ENCODE data around the gene CNGA3.
A peak's percentile ranks its signal among the peaks of the same experiment; 100 is the strongest.

Gene CNGA3

DNA sequence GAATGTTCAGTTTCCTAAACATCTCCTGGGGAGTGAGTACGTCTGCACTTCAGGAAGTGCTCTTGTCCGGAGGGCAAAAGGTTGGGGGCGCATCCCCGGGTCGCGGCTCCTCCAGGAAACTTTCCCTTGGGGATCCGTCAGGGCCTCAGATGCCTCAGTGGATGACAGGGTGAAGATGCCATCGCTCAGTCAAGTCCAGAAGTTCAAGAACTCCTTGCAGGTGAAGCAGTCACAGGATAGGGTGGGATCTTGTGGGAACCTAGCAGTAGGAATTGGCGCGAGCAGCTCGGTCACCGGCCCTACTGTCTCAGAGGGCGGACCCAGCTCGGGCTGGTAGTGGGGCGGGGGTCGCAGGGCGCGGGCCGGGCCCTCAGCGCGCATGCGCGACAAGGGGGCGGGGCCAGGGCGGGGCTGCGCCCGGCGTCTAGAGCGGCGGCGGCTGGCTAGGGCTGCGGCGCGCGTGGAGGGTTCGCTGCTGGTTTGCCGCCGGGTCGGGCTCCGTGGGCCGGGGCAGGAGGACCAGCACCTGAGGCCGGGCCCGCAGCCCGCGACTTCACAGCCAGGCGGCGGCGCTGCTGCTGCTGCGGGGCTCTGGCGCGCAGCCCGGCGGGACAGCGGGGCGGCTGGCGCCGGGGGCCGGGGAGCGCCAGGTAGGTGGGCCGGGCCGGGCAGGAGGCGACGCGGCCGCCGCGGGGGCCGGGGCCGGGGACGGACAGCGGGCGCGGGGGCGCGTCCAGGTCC, 98.3 kb downstream of the CNGA3 start, which contains the start of gene INPP4A:
INPP4A (plus strand) TSS at position 423 of the 741 bp plus-strand sequence. CDS start 75,191 bp downstream, outside the sequence.
- Histone ChIP-seq H3K9ac (ENCODE audit: low read length) (peak within 1 kb of the TSS; percentile 71), H3F3A (ENCODE audit: insufficient read depth, low read length) (no peaks in the 10 kb centered on the region), H3K4me1 (ENCODE audit: insufficient read depth, low read length, severe bottlenecking) (peaks cover 18% of the 10 kb centered on the region), H4K20me1 (ENCODE audit: insufficient read depth, low read length) (no peaks in the 10 kb centered on the region; the same call in 1 of the 2 replicates), H3K27me3 (ENCODE audit: insufficient read depth, low read length) (no peaks in the 10 kb centered on the region), H3K79me2 (ENCODE audit: insufficient read depth, low read length) (no peaks in the 10 kb centered on the region), H3K9me2 (ENCODE audit: low read depth, low read length) (no peaks in the 10 kb centered on the region), H3K4me2 (ENCODE audit: low read length) (peak within 1 kb of the TSS; percentile 99), H3K9me3 (ENCODE audit: low read length) (no peaks in the 10 kb centered on the region), H3K27ac (ENCODE audit: low read depth, low read length, poor library complexity, severe bottlenecking) (no peak within 1 kb of the TSS), H3K4me3 (ENCODE audit: low read depth, low read length, poor library complexity, severe bottlenecking) (peak within 1 kb of the TSS; percentile 69), H2AFZ (ENCODE audit: low read length) (peak within 1 kb of the TSS; percentile 98), H3K36me3 (ENCODE audit: insufficient read depth, low read length) (no peaks in the 10 kb centered on the region)
- TF ChIP-seq, protein P1, sequence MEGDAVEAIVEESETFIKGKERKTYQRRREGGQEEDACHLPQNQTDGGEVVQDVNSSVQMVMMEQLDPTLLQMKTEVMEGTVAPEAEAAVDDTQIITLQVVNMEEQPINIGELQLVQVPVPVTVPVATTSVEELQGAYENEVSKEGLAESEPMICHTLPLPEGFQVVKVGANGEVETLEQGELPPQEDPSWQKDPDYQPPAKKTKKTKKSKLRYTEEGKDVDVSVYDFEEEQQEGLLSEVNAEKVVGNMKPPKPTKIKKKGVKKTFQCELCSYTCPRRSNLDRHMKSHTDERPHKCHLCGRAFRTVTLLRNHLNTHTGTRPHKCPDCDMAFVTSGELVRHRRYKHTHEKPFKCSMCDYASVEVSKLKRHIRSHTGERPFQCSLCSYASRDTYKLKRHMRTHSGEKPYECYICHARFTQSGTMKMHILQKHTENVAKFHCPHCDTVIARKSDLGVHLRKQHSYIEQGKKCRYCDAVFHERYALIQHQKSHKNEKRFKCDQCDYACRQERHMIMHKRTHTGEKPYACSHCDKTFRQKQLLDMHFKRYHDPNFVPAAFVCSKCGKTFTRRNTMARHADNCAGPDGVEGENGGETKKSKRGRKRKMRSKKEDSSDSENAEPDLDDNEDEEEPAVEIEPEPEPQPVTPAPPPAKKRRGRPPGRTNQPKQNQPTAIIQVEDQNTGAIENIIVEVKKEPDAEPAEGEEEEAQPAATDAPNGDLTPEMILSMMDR (IDR thresholded peaks at IDR 0.05; ENCODE audit: low read length): no peak
- no peak for TF ChIP-seq EZH2 (IDR thresholded peaks at IDR 0.05; ENCODE audit: borderline replicate concordance, low read length)

DNA sequence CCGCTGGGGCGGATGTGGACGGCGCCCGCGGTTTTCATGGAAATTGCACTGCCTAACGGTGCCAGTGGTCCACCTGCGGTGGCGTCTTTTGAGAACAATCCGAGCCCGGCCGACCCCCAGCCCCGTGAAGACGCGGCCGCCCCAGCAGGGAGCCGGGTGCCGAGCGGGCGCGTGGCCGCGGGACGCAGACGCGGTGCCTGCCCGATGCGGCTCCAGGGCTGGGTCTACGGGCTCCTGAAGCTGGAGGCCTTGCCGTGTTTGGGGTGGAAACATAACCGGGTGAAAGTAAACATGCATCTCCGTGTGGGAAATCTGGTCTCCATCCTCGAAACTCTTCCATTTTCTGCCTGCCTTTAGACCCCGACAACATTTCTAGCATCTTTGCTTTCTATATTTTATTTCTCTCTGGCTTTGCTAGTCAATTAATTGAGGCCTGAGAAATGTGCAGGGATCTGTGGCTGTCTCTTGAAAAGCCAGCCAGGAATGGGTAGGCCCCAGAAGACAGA, 99.0 kb downstream of the CNGA3 start:
- Histone ChIP-seq H3K9me2 (ENCODE audit: low read depth, low read length) (no peaks in the 10 kb centered on the region), H4K20me1 (ENCODE audit: insufficient read depth, low read length) (no peaks in the 10 kb centered on the region; the same call in 1 of the 2 replicates), H3K36me3 (ENCODE audit: insufficient read depth, low read length) (no peaks in the 10 kb centered on the region), H3F3A (ENCODE audit: insufficient read depth, low read length) (no peaks in the 10 kb centered on the region), H3K9me3 (ENCODE audit: low read length) (no peaks in the 10 kb centered on the region), H2AFZ (ENCODE audit: low read length) (no peak overlapping the region), H3K4me3 (ENCODE audit: low read depth, low read length, poor library complexity, severe bottlenecking) (peak overlapping the region; percentile 69), H3K79me2 (ENCODE audit: insufficient read depth, low read length) (no peaks in the 10 kb centered on the region), H3K27me3 (ENCODE audit: insufficient read depth, low read length) (no peaks in the 10 kb centered on the region), H3K4me2 (ENCODE audit: low read length) (peak overlapping the region; percentile 99), H3K4me1 (ENCODE audit: insufficient read depth, low read length, severe bottlenecking) (peaks cover 18% of the 10 kb centered on the region), H3K27ac (ENCODE audit: low read depth, low read length, poor library complexity, severe bottlenecking) (no peak overlapping the region), H3K9ac (ENCODE audit: low read length) (peak overlapping the region; percentile 64)
- TF ChIP-seq EZH2 (IDR thresholded peaks at IDR 0.05; ENCODE audit: borderline replicate concordance, low read length): no peak
- TF ChIP-seq, protein P1 (IDR thresholded peaks at IDR 0.05; ENCODE audit: low read length): no peak

DNA sequence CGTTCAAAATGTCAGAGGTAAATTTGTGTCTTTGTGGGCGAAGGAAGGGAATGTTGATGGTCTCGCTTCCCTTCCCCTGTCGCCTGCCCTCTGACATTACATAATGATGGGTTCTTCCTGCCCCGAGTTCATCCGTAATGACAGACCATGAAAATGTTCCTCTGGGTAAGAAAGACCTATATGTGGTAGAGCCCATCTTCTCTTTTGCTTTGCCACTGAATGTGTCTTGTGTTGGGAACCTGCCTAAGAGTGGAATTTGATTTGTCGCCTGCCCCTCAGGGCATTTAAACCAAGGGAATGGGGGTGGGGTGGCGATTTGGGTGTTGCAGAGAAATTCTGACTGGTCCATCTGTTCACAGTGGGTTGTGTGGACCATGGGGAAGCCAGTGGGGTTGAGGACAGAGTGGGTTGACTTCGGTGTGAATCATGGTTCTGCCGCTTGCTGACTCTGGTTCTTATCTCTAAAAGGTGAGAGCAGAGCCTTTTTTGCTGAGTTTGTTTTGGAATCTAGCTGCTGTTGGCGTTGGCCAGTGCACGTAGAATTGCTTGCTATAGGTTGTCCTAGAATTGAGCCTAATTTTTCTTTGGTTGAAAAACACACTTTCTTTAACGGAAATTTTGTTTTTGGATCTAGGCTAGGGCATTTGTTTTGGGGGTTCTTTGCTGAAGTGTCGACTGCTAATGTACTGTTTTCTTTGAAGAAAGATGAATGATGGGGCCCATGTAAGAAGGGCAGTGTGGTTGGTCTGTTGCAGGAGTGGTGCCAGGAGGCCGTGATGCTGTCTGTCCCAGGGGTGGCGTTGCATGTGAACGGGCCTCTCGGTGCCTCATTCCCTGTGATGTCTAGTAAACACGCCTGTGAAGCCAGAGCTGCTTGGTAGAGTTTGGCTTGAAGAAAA, 99.7 kb downstream of the CNGA3 start:
- no peaks in the 10 kb centered on the region; the same call in 1 of the 2 replicates for H4K20me1 ChIP-seq (ENCODE audit: insufficient read depth, low read length)
- H3K9me2 ChIP-seq (ENCODE audit: low read depth, low read length): no peaks in the 10 kb centered on the region
- no peak overlapping the region for H3K27ac ChIP-seq (ENCODE audit: low read depth, low read length, poor library complexity, severe bottlenecking)
- H3K36me3 ChIP-seq (ENCODE audit: insufficient read depth, low read length): no peaks in the 10 kb centered on the region
- H3K4me2 ChIP-seq (ENCODE audit: low read length): peak overlapping the region; percentile 99
- H3F3A ChIP-seq (ENCODE audit: insufficient read depth, low read length): no peaks in the 10 kb centered on the region
- no peaks in the 10 kb centered on the region for H3K79me2 ChIP-seq (ENCODE audit: insufficient read depth, low read length)
- H3K9ac ChIP-seq (ENCODE audit: low read length): peak overlapping the region; percentile 64
- no peak overlapping the region for H2AFZ ChIP-seq (ENCODE audit: low read length)
- no peaks in the 10 kb centered on the region for H3K9me3 ChIP-seq (ENCODE audit: low read length)
- H3K4me3 ChIP-seq (ENCODE audit: low read depth, low read length, poor library complexity, severe bottlenecking): peak overlapping the region; percentile 69
- TF ChIP-seq EZH2 (IDR thresholded peaks at IDR 0.05; ENCODE audit: borderline replicate concordance, low read length): no peak
- TF ChIP-seq, protein P1 (IDR thresholded peaks at IDR 0.05; ENCODE audit: low read length): no peak
- H3K27me3 ChIP-seq (ENCODE audit: insufficient read depth, low read length): no peaks in the 10 kb centered on the region
- H3K4me1 ChIP-seq (ENCODE audit: insufficient read depth, low read length, severe bottlenecking): peaks cover 18% of the 10 kb centered on the region

Data from OCI-LY1 (cell line).